Inflammatory macrophage treated with lipopolysaccharide for 1 hour (primary cell): Measurements from ENCODE around the gene PYHIN1.
"Not testable (repeated sequence)": the region's sequence is repeated elsewhere in the genome, so short reads cannot be mapped to it uniquely, and the experiment has no call there.

Experiments
- DNase-seq, 2 donors: peaks; one replicate each; pipeline ENCODE4 v3.0.0-alpha.2; 2020 to 2022

The PYHIN1 gene

GRCh38 chr1:158984386-158984785, 53.0 kb downstream of the PYHIN1 start:
- DNase-seq = no peak

DNA sequence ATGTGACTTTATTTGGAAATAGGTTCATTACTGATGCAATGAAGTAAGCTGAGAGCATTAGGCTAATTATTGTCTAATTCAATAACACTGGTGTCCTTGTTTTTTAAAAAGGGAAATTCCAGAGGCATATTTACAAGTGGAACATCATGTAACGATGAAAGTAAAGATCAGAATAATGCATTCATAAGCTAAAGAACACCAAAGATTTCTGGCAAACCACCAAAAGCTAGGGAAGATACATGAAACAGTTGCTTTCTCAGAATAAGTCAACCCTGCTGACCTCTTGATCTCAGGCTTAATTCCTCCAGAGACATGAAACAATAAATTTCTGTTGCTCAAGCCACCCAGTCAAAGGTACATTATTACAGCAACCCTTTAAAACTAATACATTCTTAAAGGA, 58.1 kb downstream of the PYHIN1 start:
- DNase-seq = no peak

- DNase-seq = no peak
These were observed 61.5 kb downstream of the PYHIN1 start for GRCh38 chr1:158992787-158993312.

- no peak for DNase-seq
These were observed 65.6 kb downstream of the PYHIN1 start for GRCh38 chr1:158996998-158997397.

- no peak for DNase-seq
These were observed 66.9 kb downstream of the PYHIN1 start for GRCh38 chr1:158998037-158998780.

GRCh38 chr1:158998781-158999161, 67.4 kb downstream of the PYHIN1 start:
- DNase-seq = peak; percentile 52 to 88

DNA sequence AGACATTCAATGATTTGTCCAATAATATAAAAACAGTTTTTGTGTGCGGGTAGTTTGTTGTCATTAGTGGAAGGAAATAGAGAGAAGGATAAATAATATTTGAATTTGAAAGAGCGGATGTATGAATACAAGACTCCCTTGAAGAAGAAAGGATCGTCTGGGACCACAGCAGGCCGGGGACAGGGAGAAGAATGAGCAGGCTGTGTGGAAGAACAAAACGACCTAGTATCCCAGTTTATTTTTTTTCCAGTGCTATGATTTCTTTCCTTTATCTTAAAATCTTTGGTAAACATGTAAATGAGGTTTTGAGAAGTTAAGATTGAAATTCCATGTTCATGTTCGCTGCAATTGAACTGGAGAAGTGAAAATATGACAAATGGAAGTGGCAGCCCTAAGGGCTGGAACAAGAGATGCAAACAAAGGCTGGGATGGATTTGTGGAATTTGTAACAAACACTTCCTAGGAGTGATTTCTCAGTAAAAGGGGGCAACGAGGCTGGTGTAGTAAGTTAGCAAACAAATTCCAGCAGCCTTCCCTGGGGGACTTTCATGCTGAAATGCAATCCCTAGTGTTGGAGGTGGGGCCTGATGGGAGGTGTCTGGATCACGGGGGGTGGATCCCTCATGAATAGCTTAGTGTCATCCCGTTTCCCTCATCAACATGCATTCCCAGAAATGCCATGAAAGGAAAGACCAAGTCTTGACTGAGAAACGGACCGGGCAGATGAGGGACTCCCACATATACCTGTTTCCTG, 68.1 kb downstream of the PYHIN1 start:
- no peak for DNase-seq

- no peak for DNase-seq
These were observed 68.7 kb downstream of the PYHIN1 start for GRCh38 chr1:159000070-159000409.

DNA sequence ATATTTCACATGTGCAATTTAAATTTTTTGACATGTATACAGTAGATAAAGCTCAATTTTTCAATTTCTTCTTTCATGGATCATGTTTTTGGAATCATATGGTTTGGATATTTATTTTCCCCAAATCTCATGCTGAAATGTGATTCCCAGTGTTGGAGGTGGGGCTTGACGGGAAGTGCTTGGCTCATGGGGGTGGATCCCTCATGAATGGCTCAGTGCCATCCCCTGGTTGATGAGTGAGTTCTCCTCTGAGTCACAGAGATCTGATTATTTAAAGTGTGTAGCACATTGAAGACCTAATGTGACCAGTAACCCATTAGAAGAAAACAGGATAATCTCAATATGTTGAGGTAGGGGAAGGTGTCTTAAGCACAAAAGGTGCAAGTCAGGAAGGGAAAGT, 69.3 kb downstream of the PYHIN1 start:
- peak; percentile 55 to 64 for DNase-seq

DNA sequence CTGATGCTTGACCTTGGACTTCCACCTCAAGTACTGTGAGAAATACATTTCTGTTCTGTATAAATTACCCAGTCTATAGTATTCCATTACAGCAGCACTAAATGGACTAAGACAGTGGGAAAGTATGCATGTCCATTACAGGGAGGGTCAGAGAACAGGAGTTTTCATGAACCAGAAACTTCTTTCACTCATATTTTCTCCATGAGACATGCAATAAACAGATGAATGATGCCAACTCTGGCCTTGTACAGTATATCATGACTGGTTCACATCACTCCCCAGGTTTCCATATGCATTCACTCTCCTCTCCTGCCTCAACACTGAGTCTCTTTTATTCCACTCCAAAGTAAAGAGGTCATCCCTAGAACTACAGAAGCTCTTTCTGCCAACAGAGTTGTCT, 73.8 kb downstream of the PYHIN1 start:
- no peak for DNase-seq

DNA sequence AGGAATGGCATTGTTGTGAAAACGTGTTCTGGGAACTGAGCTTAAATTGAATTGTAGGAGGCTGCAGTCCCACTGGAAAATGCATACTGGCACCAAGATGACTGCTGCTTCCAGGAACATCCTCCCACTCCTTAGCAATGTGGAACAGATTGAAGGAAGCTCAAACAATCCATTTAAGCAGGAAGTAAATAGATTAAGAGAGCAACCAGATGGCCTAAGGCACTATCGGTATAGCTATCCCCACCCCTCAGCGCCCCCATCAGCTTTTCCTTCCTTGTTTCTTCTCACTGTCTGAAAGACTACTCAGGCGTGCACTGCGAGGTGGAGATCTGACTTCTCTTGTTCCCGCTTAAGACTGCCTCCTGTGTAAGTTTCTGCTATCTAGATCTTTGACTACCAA, 74.3 kb downstream of the PYHIN1 start:
- no peak for DNase-seq

DNA sequence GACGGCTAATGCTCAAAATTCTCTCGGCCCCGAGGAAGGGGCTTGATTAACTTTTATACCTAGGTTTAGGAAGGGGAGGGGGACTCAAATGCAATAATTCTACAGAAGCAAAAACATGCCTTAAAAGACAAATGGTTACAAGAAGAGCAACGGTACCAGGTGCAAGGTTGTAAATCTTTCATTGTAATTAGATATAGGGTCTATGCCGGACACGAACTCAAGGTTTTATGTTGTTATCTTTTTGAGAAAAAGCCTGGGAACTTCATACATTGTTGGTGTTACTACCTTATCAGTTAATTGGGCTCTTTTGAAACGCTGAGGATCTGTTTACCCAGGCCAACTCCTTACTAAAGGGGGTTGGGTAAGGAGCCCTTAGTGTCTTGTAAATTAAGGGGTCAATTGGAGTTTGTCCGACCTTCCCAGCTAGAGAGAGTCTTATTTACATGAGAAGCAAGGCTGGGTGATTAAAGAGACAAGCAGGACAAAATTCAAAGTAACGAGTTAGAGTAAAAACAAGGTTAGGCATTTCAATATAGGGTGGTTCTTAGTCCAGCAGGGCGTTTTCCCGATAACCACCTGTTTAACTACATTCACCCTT, 75.0 kb downstream of the PYHIN1 start:
- DNase-seq = not testable (repeated sequence)

- peak in 1 of 2 donors; percentile 51 for DNase-seq
These were observed 76.4 kb downstream of the PYHIN1 start for GRCh38 chr1:159007726-159008125.

GRCh38 chr1:159008744-159009188, 77.4 kb downstream of the PYHIN1 start:
- DNase-seq = no peak

DNA sequence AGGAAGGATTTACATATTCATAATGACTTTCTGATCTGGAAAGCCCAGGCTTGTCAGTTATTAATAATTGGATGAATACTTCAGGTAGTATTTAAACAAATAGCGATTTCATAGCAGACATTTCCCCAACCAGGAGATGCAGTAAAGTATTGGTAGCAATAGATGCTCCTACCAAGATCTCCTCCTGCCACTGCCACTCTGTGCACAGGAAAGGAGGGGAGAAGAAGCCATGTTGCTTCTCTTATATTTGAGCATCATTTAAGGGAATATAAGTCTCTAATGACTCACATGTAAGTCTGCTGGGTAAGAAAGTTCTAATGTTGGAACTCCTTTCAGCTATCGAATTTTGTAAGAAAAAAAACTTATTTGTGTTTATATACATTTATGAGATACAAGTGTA, 77.9 kb downstream of the PYHIN1 start:
- DNase-seq = no peak

DNA sequence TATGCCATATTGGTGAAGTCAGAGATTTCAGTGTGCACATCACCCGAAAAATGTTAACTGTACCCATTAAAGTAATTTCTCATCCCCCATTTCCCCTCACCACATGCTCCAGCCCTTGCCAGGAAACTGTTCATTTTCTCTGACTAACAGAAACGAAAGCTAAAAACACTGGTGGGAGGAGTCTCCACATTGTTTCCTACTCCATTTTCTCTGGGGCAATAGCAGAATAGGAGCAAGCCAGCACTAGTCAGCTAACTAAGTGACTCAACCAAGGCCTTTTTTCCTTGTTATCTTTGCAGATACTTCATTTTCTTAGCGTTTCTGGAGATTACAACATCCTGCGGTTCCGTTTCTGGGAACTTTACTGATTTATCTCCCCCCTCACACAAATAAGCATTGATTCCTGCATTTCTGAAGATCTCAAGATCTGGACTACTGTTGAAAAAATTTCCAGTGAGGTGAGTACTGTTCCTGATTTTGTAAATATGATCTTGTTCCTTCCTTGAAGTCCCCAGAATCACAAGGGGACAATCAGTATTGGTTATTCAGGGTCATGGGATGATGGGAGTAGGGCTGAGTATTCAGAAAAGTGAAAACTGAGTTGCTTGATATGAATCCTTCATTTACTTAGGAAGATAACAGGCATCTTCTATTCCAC, 78.5 kb downstream of the PYHIN1 start, which contains the start of gene IFI16:
Gene IFI16, plus strand, starts transcription at position 204 of the 658 bp plus-strand sequence. CDS start 4,774 bp downstream, outside the sequence.
- DNase-seq = peak; percentile 94 to 96

- peak; percentile 69 to 70 for DNase-seq
These were observed 79.0 kb downstream of the PYHIN1 start for GRCh38 chr1:159010391-159010790.

- peak in 1 of 2 donors; percentile 50 for DNase-seq
These were observed 79.6 kb downstream of the PYHIN1 start for GRCh38 chr1:159011001-159011400.

GRCh38 chr1:159011751-159012150, 80.4 kb downstream of the PYHIN1 start:
- no peak for DNase-seq

- DNase-seq = peak; percentile 71 to 76
These were observed 81.1 kb downstream of the PYHIN1 start for GRCh38 chr1:159012495-159012894.

DNA sequence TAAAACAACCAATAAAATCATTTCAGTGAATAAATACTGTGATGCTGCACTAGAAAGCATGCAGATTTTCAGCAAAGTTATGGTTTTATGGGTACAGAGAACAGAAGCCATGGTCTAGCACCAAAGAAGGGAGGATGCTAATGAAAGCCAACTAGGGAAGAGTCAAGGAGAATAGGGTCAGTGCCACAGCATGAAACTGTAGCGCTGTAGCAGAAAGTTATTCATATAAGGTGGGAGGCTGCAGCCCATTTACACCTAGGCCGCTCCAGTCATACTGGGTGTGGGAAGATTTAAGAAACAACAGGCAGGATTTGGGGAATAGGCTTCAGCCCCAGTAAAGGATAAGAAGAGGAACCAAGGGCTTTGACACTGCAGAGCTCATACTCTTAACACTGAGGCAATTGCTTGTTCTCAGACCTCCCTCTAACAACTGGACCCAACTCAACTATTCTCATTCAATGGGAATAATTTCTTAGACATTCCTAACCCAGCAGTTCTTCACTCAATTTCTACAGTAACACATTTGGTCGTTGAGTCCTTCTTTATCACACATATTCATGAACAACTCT, 82.7 kb downstream of the PYHIN1 start:
- no peak for DNase-seq

DNA sequence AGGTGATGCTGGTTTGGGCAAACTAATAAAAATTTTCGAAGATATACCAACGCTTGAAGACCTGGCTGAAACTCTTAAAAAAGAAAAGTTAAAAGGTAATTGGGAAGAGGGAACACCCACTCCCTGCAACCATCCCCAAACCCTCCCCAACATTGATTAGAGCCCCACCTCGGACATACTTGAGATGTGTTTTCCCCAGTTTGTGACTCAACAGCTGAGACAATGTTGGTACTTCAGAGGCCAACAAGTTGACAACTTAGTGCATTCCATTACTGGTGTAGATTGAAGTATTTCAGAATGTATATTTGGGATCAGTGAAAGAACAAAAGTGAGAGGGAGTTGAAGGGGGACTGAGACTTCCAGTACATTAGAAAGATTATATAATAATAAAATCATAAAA, 83.5 kb downstream of the PYHIN1 start:
- DNase-seq = no peak
